K562 (cell line): Measurements from ENCODE around the gene RUFY2.
"Not testable (repeated sequence)": the region's sequence is repeated elsewhere in the genome, so short reads cannot be mapped to it uniquely, and the experiment has no call there.

Experiments used
- CREM ChIP-seq: IDR thresholded peaks from 2 replicates; pipeline ENCODE4 v1.6.1; 2014; ENCODE audit warnings: antibody characterized with exemption, low read depth
- CTCF ChIP-seq, 3 experiments: IDR thresholded peaks in 2 of 3; conservative IDR thresholded peaks in 1 of 3; 2 replicates each; pipeline ENCODE4 v1.5.1; 2011 to 2012; ENCODE audit warnings: low read length in 3 of 3, mild to moderate bottlenecking in 3 of 3, control low read depth in 2 of 3, improper control_type of control experiment in 1 of 3, inconsistent platforms in 1 of 3, low read depth in 1 of 3, mixed read lengths in 1 of 3, moderate library complexity in 1 of 3; ENCODE audit not compliant: insufficient read depth in 2 of 3
- POLR2AphosphoS2 ChIP-seq: IDR thresholded peaks from 2 replicates; pipeline ENCODE4 v1.6.1; 2012; ENCODE audit warnings: low read length, improper control_type of control experiment
- POLR2AphosphoS5 ChIP-seq: IDR thresholded peaks from 2 replicates; pipeline ENCODE4 v1.6.1; 2011; ENCODE audit warnings: mild to moderate bottlenecking, low read depth, low read length, moderate library complexity; ENCODE audit not compliant: control insufficient read depth, insufficient read depth
- RCOR1 ChIP-seq, 2 experiments: IDR thresholded peaks; 2 replicates each; pipeline ENCODE4 v1.6.1; 2012; ENCODE audit warnings: low read depth in 2 of 2, low read length in 2 of 2, borderline replicate concordance in 1 of 2, improper control_type of control experiment in 1 of 2
- SP1 ChIP-seq: sonication (generic); formaldehyde crosslinking; IDR thresholded peaks from 2 replicates; pipeline ENCODE4 v1.8.1; 2022; ENCODE audit warnings: mild to moderate bottlenecking, missing genetic modification reagents
- ZNF431 ChIP-seq: sonication (generic); formaldehyde crosslinking; IDR thresholded peaks from 2 replicates; pipeline ENCODE4 v1.8.0; 2022; ENCODE audit warnings: mild to moderate bottlenecking, missing genetic modification reagents
- ZZZ3 ChIP-seq: fragments of 450-650 bp; IDR thresholded peaks from 2 replicates; pipeline ENCODE4 v1.6.1; 2016; ENCODE audit warnings: antibody characterized with exemption, mild to moderate bottlenecking, moderate library complexity

- not testable (repeated sequence) for TF ChIP-seq POLR2AphosphoS2; POLR2AphosphoS5; ZNF431 (CRISPR knock-in tag); SP1 (CRISPR knock-in tag); CTCF (IDR thresholded peaks at IDR 0.05 in 2 of 3, conservative IDR thresholded peaks at IDR 0.05 in 1 of 3; ENCODE audit: insufficient read depth in 2 of 3, low read depth in 1 of 3, low read length in 3 of 3); CREM; RCOR1 (IDR thresholded peaks at IDR 0.05; ENCODE audit: borderline replicate concordance in 1 of 2, low read depth in 2 of 2, low read length in 2 of 2); ZZZ3
These were observed 42.6 kb upstream of the RUFY2 start for GRCh38 chr10:68449698-68450097.
